NK-92 (cell line): Measurements from ENCODE around the gene CLDND1.

ENCODE experiments used
- DNase-seq: peaks from one replicate; lab custom pipeline; 2025; ENCODE audit not compliant: unreplicated experiment; lab: John Stamatoyannopoulos, UW

The CLDND1 gene

DNA sequence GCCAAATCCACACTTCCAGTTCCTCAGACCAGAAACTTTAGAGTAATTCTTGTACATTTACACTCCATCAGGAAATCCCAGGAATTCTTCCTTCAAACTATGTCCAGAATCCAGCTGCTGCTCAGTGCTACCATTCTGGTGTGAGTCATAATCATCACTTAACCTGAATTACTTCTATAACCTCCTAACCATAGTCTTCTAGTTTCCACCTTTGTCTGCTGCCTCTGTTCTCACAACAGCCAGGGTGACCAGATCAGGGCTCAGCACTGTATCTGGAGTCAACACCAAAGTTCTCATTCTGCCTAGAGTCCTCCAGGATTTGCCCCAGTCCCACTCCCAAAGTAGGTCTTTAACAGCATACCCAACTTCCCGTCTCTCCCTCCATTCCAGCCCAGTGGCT, 3.4 kb downstream of the CLDND1 start:
- no peak for DNase-seq

DNA sequence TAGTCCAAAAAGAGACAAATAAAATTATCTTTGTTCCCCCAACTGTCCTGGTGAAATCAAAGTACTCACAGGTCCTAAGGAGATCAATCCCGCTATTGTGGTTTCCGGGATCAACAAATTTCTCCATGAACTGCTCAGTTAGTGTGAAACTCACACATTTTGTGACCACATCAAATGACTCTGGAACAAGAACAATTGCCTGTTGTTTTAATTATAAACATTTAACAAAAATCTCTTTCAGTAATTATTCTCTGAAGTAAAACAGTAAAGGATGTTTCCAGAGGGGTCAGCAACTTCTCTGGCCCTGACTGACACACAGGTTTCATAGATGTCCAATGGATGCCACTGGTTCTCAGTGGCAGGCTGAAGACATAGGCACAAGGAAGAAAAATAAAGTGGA, 3.9 kb downstream of the CLDND1 start:
- no peak for DNase-seq

DNA sequence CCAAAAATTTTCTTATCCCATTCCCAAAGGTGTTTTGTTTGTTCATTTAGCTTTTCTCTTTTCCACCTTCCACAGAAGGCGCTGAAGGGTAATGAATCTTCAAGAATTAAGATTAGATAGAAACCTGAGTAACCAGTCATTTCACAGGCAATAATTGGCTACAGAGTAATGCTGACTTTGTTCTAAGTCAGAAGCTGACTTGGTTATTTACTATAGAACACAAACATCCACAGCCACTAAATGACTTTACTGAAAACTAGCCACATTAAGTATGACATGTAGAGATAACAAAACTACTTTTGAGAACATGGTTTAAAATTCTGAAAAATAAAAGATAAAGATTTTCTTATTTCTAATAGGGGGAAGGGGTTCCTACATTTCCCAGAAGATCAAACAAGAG, 7.8 kb downstream of the CLDND1 start:
- no peak for DNase-seq

- DNase-seq: no peak
These were observed 9.0 kb downstream of the CLDND1 start for GRCh38 chr3:98513736-98514135.

GRCh38 chr3:98513091-98513511, 9.6 kb downstream of the CLDND1 start:
- DNase-seq: no peak

GRCh38 chr3:98512576-98512975, 10.1 kb downstream of the CLDND1 start:
- DNase-seq: no peak

DNA sequence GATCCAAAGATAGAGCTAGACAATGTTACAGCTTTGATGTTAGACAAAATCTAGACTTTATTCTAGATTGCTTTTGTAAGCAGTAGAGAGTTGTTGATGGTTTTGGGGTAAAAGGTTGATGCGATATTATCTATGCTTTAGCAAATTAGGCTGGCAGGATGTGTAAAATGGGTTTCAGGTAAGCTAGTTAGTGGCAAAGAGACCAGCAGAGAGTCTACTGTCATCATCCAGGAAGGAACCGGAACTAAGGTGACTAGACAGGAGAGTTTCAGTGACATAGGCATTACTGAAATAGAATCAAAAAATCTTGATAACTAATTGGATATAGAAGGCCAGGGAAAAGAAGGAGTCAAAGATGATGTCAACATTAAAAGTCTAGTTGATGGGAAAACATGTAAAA, 14.1 kb downstream of the CLDND1 start:
- DNase-seq: no peak

DNA sequence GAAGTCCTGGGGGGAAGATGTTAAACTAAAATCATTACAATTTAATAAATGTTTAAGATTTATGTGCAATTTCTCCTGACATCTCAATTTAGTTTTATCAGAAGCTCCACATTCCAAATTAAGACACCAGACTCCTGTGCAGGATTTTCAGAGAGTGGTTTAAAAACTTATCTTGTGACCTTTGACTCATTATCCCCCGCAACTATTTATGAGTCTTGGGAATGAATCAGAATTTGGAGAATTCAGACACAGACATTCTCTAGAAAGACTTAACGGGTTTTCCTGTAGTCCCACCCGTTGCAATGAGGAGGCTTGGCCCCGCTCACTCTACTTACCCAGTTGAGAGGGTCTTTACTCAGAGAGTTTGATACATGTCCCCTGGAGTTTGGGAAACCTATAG, 18.2 kb downstream of the CLDND1 start:
- no peak for DNase-seq

DNA sequence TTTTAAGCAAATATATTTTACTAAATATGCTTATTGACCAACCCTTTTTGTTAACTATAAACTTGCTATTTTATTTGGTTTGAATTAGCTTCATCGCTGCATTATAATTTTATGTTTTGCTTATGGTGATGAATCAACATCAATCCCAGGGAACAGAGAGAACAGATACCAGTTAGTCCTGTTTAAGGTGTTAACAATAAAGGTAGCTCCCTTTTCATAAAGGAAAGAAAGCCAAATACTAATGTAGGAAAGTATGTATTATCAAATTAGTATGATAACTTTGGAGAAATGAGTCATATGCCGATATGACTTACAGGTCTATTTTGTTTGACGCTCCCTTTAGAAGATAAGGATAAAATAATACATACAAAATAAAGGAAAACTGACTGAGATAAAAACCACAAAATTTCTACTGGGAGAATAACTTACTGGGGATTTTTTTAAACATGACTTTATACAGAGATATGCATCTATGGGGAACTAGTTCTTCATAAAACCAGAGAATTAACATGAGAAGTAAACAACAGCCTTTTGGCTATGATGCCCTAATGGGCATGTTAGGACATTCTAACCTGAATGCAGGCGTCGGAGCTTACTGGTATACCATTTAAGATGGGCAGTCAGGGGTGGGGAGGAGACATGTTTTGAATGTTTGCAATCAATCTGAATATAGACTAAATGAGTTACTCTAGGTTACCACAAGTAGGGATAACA, 20.7 kb downstream of the CLDND1 start:
- no peak for DNase-seq

DNA sequence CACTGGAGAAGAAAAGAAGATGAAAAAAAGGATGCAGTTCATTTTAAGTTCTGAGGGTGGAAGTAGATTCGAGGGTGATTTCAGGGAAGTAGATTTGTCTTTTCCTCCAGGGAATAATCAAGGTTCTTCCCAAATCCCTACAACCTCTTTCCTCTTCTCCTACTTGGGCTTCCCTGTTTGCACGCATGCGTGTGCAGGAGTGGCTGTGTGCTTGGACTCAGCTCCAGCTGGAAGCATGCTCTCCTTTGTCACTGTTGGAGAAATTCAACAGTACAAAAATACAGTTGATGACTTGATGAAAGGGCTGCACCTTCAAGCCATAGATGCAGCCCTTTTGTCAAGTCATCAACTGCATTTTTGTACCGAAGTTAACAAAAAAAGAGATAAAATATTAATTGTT, 21.4 kb downstream of the CLDND1 start:
- no peak for DNase-seq

- DNase-seq: no peak
These were observed 22.7 kb downstream of the CLDND1 start for GRCh38 chr3:98500019-98500418.

DNA sequence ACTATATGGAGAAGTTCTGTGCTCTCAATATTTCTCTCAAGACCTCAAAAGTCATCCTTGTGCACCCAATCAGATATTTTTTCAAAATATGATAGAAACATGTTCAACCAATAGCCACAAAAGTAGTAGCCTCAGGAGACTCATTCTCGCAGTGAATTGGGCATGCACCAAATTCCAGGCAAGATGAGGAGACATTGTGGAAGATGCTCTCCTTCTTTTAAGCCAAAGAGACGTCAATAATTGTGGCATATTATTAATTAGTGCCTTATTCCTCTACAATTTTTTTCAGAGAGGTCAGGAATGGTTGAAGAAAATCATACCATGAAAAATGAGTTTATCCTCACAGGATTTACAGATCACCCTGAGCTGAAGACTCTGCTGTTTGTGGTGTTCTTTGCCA, 25.3 kb downstream of the CLDND1 start, which contains the start of gene OR5K2:
Gene OR5K2, plus strand, starts transcription at position 301 of the 400 bp plus-strand sequence. Its CDS starts 0 bp downstream, at position 301.
- no peak for DNase-seq

- DNase-seq: no peak
These were observed 39.1 kb downstream of the CLDND1 start for GRCh38 chr3:98483626-98484025.

DNA sequence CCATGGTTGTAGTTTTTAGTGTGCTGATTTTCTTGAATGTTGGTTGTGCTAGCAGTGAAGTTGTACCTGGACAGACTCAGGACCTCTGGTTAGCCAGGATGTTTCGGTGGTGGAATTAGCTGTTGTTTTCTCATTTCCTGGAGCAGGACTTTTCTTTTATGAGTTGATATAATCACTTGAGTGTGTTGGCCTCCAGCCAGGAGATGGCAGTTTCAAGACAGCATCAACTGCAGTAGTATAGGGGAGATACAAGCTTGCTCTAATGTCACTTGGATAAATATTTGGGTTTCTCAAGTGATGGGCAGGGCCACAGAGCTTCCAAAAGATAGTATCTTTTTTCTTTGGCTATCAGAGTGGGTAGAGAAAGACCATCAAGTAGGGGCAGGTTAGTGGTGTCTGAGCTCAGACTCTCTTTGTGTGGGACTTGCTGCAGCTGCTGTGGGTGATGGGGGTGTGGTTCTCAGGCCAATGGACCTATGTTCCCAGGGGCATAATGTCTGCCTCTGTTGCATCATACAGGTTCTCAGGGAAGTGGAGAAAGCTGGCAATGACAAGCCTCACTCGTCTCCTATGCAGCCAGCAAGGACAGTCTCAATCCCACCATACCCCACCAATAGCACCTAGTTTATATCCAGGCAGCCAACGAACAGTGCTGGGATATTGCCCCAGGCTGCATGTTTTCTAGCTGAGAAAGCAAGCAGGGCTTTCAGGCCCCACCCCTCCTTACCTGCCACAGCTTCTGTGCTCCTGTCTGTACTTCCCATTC, 39.8 kb downstream of the CLDND1 start:
- DNase-seq: no peak
